Measurements from ENCODE around the gene TAS2R40. TPM values are rescaled to one million over a fixed set of nuclear protein-coding genes. Genes with fewer than 3 reads are reported as not detected.
A peak's percentile ranks its signal among the peaks of the same experiment; 100 is the strongest.

The TAS2R40 gene
- total and polyA plus RNA-seq, 2 donors, result not detected

- Histone ChIP-seq H3K4me3 (ENCODE audit: low read depth, low read length) (no peak overlapping the region), H3K4me1 (ENCODE audit: insufficient read depth) (no peaks in the 10 kb centered on the region), H3K27ac (ENCODE audit: low read depth) (no peak overlapping the region), H3K36me3 (ENCODE audit: insufficient read depth) (no peaks in the 10 kb centered on the region)
- no peak for DNase-seq (ENCODE audit: extremely low spot score)
- 90% methylated on average over 2 of the region's 2 CpGs for WGBS
Observed at GRCh38 chr7:143233816-143234532, 12.1 kb downstream of the TAS2R40 start.

GRCh38 chr7:143234533-143234875, 12.7 kb downstream of the TAS2R40 start:
- no peak for DNase-seq (ENCODE audit: extremely low spot score)
- no peak overlapping the region for H3K4me3 ChIP-seq (ENCODE audit: low read depth, low read length)
- H3K4me1 ChIP-seq (ENCODE audit: insufficient read depth), result no peaks in the 10 kb centered on the region
- no peak overlapping the region for H3K27ac ChIP-seq (ENCODE audit: low read depth)
- H3K36me3 ChIP-seq (ENCODE audit: insufficient read depth), result no peaks in the 10 kb centered on the region
- WGBS, result 87% methylated on average over 3 of the region's 3 CpGs

GRCh38 chr7:143235561-143235960, 13.7 kb downstream of the TAS2R40 start:
- WGBS, result 32% methylated on average over 1 of the region's 1 CpG
- Histone ChIP-seq H3K4me1 (ENCODE audit: insufficient read depth) (no peaks in the 10 kb centered on the region), H3K36me3 (ENCODE audit: insufficient read depth) (no peaks in the 10 kb centered on the region), H3K4me3 (ENCODE audit: low read depth, low read length) (no peak overlapping the region), H3K27ac (ENCODE audit: low read depth) (no peak overlapping the region)
- DNase-seq (ENCODE audit: extremely low spot score), result no peak

GRCh38 chr7:143236408-143236990, 14.7 kb downstream of the TAS2R40 start:
- H3K4me1 ChIP-seq (ENCODE audit: insufficient read depth), result no peaks in the 10 kb centered on the region
- no peak for DNase-seq (ENCODE audit: extremely low spot score)
- no peak overlapping the region for H3K27ac ChIP-seq (ENCODE audit: low read depth)
- H3K36me3 ChIP-seq (ENCODE audit: insufficient read depth), result no peaks in the 10 kb centered on the region
- 86% methylated on average over 3 of the region's 3 CpGs for WGBS
- no peak overlapping the region for H3K4me3 ChIP-seq (ENCODE audit: low read depth, low read length)

- Histone ChIP-seq H3K27ac (ENCODE audit: low read depth) (no peak overlapping the region), H3K4me3 (ENCODE audit: low read depth, low read length) (no peak overlapping the region), H3K36me3 (ENCODE audit: insufficient read depth) (no peaks in the 10 kb centered on the region), H3K4me1 (ENCODE audit: insufficient read depth) (no peaks in the 10 kb centered on the region)
- no peak for DNase-seq (ENCODE audit: extremely low spot score)
Observed at GRCh38 chr7:143237366-143237765, 15.5 kb downstream of the TAS2R40 start.

GRCh38 chr7:143238289-143238980, 16.6 kb downstream of the TAS2R40 start:
- no peaks in the 10 kb centered on the region for H3K36me3 ChIP-seq (ENCODE audit: insufficient read depth)
- no peaks in the 10 kb centered on the region for H3K4me1 ChIP-seq (ENCODE audit: insufficient read depth)
- H3K27ac ChIP-seq (ENCODE audit: low read depth), result no peak overlapping the region
- no peak overlapping the region for H3K4me3 ChIP-seq (ENCODE audit: low read depth, low read length)
- DNase-seq (ENCODE audit: extremely low spot score), result no peak
- 90% methylated on average over 1 of the region's 1 CpG for WGBS

- no peak overlapping the region for H3K4me3 ChIP-seq (ENCODE audit: low read depth, low read length)
- no peak for DNase-seq (ENCODE audit: extremely low spot score)
- no peaks in the 10 kb centered on the region for H3K36me3 ChIP-seq (ENCODE audit: insufficient read depth)
- no peak overlapping the region for H3K27ac ChIP-seq (ENCODE audit: low read depth)
- no peaks in the 10 kb centered on the region for H3K4me1 ChIP-seq (ENCODE audit: insufficient read depth)
Observed at GRCh38 chr7:143239813-143240212, 18.0 kb downstream of the TAS2R40 start.

- DNase-seq (ENCODE audit: extremely low spot score), result peak; percentile 62
- no peak overlapping the region for H3K27ac ChIP-seq (ENCODE audit: low read depth)
- no peak overlapping the region for H3K4me3 ChIP-seq (ENCODE audit: low read depth, low read length)
Observed at GRCh38 chr7:143240291-143241168, 18.7 kb downstream of the TAS2R40 start.

GRCh38 chr7:143242306-143242705, 20.5 kb downstream of the TAS2R40 start:
- H3K4me3 ChIP-seq (ENCODE audit: low read depth, low read length), result no peak overlapping the region
- 86% methylated on average over 11 of the region's 11 CpGs for WGBS
- no peak for DNase-seq (ENCODE audit: extremely low spot score)
- H3K36me3 ChIP-seq (ENCODE audit: insufficient read depth), result no peaks in the 10 kb centered on the region
- H3K27ac ChIP-seq (ENCODE audit: low read depth), result no peak overlapping the region
- no peaks in the 10 kb centered on the region for H3K4me1 ChIP-seq (ENCODE audit: insufficient read depth)

More at GRCh38 chr7:143240291-143241168, 18.7 kb downstream of the TAS2R40 start:
- 19% methylated on average over 9 of the region's 9 CpGs for WGBS
- no peaks in the 10 kb centered on the region for H3K36me3 ChIP-seq (ENCODE audit: insufficient read depth)
- H3K4me1 ChIP-seq (ENCODE audit: insufficient read depth), result no peaks in the 10 kb centered on the region

GRCh38 chr7:143243111-143243510, 21.3 kb downstream of the TAS2R40 start:
- WGBS, result 18% methylated on average over 7 of the region's 7 CpGs
- H3K27ac ChIP-seq (ENCODE audit: low read depth), result no peak overlapping the region
- no peaks in the 10 kb centered on the region for H3K4me1 ChIP-seq (ENCODE audit: insufficient read depth)
- H3K4me3 ChIP-seq (ENCODE audit: low read depth, low read length), result no peak overlapping the region
- H3K36me3 ChIP-seq (ENCODE audit: insufficient read depth), result no peaks in the 10 kb centered on the region
- DNase-seq (ENCODE audit: extremely low spot score), result no peak

GRCh38 chr7:143243614-143244013, 21.8 kb downstream of the TAS2R40 start:
- Histone ChIP-seq H3K27ac (ENCODE audit: low read depth) (no peak overlapping the region), H3K4me3 (ENCODE audit: low read depth, low read length) (no peak overlapping the region), H3K36me3 (ENCODE audit: insufficient read depth) (no peaks in the 10 kb centered on the region), H3K4me1 (ENCODE audit: insufficient read depth) (no peaks in the 10 kb centered on the region)
- DNase-seq (ENCODE audit: extremely low spot score), result no peak
- 26% methylated on average over 3 of the region's 3 CpGs for WGBS

- no peaks in the 10 kb centered on the region for H3K4me1 ChIP-seq (ENCODE audit: insufficient read depth)
- H3K4me3 ChIP-seq (ENCODE audit: low read depth, low read length), result no peak overlapping the region
- no peak overlapping the region for H3K27ac ChIP-seq (ENCODE audit: low read depth)
- no peaks in the 10 kb centered on the region for H3K36me3 ChIP-seq (ENCODE audit: insufficient read depth)
- no peak for DNase-seq (ENCODE audit: extremely low spot score)
- WGBS, result 52% methylated on average over 1 of the region's 1 CpG
Observed at GRCh38 chr7:143244321-143244720, 22.5 kb downstream of the TAS2R40 start.

GRCh38 chr7:143245123-143245522, 23.3 kb downstream of the TAS2R40 start:
- Histone ChIP-seq H3K27ac (ENCODE audit: low read depth) (no peak overlapping the region), H3K4me3 (ENCODE audit: low read depth, low read length) (no peak overlapping the region), H3K4me1 (ENCODE audit: insufficient read depth) (no peaks in the 10 kb centered on the region), H3K36me3 (ENCODE audit: insufficient read depth) (no peaks in the 10 kb centered on the region)
- WGBS, result 51% methylated on average over 3 of the region's 3 CpGs
- DNase-seq (ENCODE audit: extremely low spot score), result no peak
